A549 treated with CpdA at 1 μM for 4 hours (cell line): ENCODE measurements around the gene NCLN. TPM values are rescaled to one million over a fixed set of nuclear protein-coding genes. Genes with fewer than 3 reads are reported as not detected.

ENCODE experiments used
- total RNA-seq: library from RNA; stranded (reverse); fragments of 200-300 nt; extraction: Qiagen RNA extraction; gene quantifications from 5 replicates; pipeline ENCODE4 v1.2.3, GENCODE V29; 2022; ENCODE audit warnings: low read depth

NCLN gene
- 63.8 to 90.3 TPM (median 84.9 TPM) in 5 replicates for total RNA-seq

GRCh38 chr19:3185461-3186159 is at the start of gene NCLN:
NCLN (plus strand) TSS chr19:3185930; CDS start chr19:3186031, 101 bp downstream.

GRCh38 chr19:3135961-3136683 is 49.6 kb upstream of the NCLN start, which contains the start of gene GNA15:
GNA15 (plus strand) TSS chr19:3136033; CDS start chr19:3136451, 418 bp downstream.

GRCh38 chr19:3178377-3178972 is 7.3 kb upstream of the NCLN start, which contains the start of gene S1PR4:
S1PR4 (plus strand) TSS chr19:3178769; CDS start chr19:3178793, 24 bp downstream.

GRCh38 chr19:3224346-3225168 is 38.8 kb downstream of the NCLN start, which contains the start of gene CELF5:
CELF5 (plus strand) TSS chr19:3224661; CDS start chr19:3224740, 79 bp downstream.

Other genes starting within 250 kb of the NCLN start
- 1.3 to 2.1 TPM (median 1.4 TPM) in 5 replicates for gene ZNF77, start 241.0 kb upstream of the NCLN start, total RNA-seq
- gene TLE6, start 208.4 kb upstream of the NCLN start, total RNA-seq, result 3.1 to 6.5 TPM (median 5.1 TPM) in 5 replicates
- 2.3 to 4.4 TPM (median 3.1 TPM) in 5 replicates for gene TLE2, start 156.7 kb upstream of the NCLN start, total RNA-seq
- gene TLE5, start 123.4 kb upstream of the NCLN start, total RNA-seq, result 167 to 247 TPM (median 239 TPM) in 5 replicates
- gene GNA11, start 91.6 kb upstream of the NCLN start, total RNA-seq, result 31.4 to 36.9 TPM (median 32.9 TPM) in 5 replicates
- gene GNA15, start 49.9 kb upstream of the NCLN start, total RNA-seq, result 0.05 to 0.17 TPM (median 0.12 TPM) in 3 of 5 replicates, not detected in the others
- gene S1PR4, start 7.2 kb upstream of the NCLN start, total RNA-seq, result 0.08 to 0.16 TPM (median 0.11 TPM) in 4 of 5 replicates, not detected in the other
- gene CELF5, start 38.7 kb downstream of the NCLN start, total RNA-seq, result 0.26 to 0.53 TPM (median 0.36 TPM) in 5 replicates
- 32.7 to 43.1 TPM (median 40.6 TPM) in 5 replicates for gene NFIC, start 180.7 kb downstream of the NCLN start, total RNA-seq